ENCODE data around the gene VPS25.
A peak's percentile ranks its signal among the peaks of the same experiment; 100 is the strongest.

Gene VPS25

DNA sequence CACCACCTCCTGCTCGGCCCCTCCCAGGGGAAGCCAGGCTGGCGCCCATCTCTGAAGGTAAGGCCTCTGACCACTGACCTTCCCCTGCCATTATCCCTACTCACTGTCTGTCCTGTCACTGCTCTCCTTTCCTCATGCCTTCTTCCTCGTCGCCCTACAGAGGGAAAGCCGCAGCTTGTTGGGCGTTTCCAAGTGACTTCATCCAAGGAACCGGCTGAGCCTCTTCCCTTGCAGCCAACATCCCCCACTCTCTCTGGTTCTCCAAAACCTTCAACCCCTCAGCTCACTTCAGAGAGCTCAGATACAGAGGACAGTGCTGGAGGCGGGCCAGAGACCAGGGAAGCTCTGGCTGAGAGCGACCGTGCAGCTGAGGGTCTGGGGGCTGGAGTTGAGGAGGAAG, 22.2 kb downstream of the VPS25 start:
- DNase-seq (ENCODE audit: low spot score) = no peak

DNA sequence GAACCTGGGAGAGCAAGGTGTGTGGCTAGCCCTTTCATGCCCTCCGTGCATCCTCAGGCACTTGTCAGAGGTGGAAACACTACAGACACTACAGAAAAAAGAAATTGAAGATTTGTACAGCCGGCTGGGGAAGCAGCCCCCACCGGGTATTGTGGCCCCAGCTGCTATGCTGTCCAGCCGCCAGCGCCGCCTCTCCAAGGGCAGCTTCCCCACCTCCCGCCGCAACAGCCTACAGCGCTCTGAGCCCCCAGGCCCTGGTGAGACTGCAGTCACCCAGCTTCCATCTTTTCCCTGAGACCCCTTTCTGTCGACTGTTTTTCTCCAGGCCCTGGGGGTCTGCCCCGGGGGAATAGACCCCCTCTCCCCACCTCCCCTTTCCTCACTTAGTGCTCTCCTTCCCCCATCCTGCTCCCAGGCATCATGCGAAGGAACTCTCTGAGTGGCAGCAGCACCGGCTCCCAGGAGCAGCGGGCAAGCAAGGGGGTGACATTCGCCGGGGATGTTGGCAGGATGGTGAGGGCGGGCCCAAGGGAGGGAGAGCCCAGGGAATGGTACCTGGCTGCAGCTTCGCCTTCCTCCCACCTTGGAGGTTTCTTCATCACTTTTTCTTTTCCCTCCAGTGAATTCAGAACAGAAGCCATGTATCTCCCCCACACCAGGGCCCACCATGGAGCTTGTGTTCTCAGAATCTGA, 23.0 kb downstream of the VPS25 start:
- DNase-seq (ENCODE audit: low spot score) = no peak

DNA sequence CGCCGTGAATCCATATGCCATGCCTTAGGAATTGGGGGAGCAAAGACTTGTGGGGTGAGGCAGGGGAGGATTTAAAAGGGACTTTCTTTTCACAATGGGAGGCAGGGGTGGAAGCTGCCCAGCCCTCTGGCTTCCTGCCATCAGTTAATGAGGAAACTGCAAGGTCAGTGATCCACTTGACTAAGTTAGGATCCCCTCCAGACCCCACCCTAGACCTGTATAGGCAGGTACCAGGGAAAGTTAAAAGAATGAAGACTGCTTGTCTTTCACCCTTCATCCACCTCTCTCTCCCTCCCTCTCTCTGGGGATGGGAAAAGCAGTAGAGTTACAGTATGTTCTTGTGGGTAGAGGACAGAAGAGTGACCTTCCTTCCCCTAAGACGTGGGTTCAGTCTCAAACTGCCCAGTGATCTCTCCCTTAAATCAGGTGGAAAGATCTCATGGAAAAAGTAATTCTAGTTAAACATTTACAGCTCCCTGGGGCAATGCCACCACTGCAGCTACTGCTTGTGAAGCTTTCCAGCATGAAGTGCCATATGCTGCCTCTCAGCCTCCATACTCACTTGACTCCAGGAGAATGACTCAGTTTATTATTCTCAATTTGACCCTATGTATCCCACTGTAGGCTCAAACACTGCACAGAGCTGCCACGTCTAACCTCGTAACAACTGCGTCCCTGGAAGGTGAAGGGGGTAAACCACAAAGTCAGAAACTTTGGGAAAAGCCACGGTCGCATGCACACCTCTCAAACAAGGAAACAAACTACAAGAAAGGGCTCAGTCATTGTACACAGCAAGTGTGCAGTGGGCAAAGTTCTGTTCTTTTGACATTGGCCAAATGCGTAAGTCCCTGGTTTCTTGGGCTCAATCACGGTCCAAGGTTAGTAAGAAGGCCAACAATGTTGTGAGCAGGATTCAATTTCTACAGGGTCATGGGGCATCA, 24.1 kb downstream of the VPS25 start:
- no peak for DNase-seq (ENCODE audit: low spot score)

DNA sequence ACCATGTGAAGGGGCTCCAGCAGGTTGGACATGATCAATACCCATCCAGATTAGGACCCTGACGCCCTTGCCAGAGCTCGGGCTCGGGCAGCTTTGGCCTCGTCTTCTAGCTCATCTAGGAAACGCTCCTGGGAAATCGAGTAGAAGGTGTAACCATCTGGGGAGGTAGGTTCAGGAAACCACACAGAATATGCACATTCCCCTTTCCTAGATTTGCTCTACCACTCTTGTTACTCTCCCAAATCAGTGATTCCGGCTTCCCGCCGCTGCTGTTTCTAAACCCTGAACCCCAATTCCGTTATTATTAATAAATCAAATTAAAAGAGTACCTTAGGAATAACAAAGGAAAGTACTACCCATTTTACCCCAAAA, 24.7 kb downstream of the VPS25 start:
- DNase-seq (ENCODE audit: low spot score) = no peak

DNA sequence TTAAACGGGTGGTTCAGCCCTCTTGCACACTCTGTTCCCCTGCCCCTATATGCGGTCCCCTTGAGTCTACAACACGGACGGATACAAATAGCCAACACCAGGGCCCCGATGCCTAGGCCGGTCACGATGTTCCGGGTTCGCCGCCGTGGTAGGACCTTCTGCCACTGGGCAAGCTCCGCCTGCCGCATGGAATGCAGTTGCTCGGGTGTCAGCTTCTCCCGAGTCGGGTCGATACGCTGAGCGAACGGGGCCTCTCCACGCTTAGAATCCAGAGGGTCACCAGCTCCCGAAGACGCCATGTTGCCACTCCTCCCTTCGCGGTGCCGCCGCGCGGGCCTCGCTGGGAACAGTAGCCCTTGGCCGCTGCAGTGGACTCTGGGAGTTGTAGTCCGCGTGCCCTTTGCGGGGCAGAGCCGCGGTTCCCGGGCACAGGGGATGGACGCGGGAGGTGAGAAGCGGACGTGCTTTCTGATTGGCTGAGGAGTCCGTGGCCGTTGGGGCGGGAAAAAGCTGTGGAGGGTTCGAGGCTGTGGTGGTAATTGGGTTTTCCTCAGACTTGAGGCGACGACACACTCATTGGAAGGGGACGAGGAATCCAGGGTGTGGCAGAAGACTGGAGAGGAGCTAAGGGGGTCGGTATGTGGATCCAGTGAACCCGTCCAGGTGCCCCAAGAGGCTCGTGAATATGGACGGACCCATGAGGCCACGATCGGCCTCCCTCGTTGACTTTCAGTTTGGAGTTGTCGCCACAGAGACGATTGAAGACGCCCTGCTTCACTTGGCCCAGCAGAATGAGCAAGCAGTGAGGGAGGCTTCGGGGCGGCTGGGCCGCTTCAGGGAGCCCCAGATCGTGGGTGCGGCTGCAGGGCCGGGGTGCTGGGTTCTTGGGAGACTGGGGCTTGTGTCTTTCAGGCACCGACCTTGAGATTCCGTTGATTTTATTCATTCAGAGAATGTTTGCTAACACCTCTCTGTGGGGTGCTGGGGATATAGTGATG, 25.4 kb downstream of the VPS25 start, which contains the start of the genes CNTD1 and COA3:
TSS of gene CNTD1 (plus strand) at position 479 of the 998 bp plus-strand sequence. CDS start at position 686, 207 bp downstream.
TSS of gene COA3 (minus strand) at position 322 of the 998 bp plus-strand sequence. CDS start at position 299, 23 bp downstream.
- DNase-seq (ENCODE audit: low spot score) = peak; percentile 87

DNA sequence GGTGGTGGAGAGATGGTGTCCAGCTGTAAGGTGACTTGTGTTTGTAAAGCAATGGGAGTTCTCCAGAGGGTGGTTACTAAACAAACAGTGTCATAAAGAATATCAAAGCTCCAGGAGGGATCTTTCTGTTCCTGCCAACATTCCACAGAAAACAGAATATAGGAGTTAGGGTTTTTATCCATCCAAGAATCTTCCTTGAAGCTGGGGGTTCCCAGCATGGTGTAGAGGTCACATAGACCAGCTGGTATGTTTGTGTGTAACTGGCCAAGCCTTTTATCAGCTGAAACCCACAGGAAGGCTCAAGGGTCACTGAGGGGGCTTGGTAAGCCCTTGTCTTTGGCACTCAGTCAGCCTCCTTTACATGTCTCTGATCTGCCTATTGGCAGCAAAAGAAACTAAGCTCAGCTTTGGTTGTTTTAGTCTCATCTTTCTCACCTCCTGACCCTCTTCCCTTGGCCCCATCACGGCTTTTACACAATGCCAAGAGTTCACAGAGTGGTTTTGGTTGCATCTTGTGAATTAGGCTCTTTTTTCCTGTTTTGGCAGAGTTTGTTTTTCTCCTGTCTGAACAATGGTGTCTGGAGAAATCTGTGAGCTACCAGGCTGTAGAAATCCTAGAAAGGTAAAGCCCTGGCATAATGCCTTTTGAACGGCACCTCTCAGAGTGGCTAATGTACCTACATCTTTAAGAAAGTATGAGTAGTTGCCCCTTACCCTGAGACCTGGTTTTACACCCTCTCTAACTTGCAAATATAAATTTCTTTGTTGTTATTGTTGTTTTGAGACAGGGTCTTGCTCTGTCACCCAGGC, 30.0 kb downstream of the VPS25 start:
- DNase-seq (ENCODE audit: low spot score) = no peak

DNA sequence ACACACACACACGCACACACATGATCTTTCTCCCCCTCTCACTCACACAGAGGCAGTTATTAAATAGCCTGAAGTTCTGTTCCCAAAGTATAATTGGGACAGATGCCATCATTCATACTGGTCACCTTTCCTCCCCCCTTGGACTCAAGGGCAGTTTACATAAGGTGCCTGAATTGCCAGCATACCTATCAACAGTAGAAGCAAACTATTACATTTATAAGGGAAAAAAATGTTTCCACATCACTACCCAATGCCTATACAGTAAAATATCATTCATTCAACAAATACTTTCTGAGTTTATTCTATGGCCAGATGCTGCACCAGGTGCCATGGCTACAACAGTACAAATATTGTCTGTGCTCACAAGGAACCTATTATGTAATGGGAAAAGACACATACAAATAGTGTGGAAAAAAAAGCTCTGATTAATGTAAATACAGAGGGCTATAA, 31.7 kb downstream of the VPS25 start:
- DNase-seq (ENCODE audit: low spot score) = no peak

DNA sequence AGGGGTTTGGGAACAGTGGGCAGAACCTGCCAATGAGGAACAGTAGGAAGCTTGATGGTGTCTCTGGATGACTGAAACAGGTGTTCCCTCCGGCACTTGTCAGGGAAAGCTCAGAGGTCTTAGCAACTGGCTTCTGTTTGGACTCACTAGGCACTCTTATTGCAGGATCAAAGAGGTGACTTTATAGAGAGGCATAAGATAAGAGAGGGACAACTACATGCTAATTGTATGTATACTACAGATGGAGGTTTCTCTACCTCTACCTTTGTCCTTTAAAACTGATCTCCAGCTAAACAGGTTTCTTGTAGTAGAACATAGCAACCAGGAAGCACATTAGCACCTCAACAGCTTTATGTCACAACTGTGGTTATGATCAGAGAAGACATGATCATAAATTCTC, 33.0 kb downstream of the VPS25 start:
- no peak for DNase-seq (ENCODE audit: low spot score)

DNA sequence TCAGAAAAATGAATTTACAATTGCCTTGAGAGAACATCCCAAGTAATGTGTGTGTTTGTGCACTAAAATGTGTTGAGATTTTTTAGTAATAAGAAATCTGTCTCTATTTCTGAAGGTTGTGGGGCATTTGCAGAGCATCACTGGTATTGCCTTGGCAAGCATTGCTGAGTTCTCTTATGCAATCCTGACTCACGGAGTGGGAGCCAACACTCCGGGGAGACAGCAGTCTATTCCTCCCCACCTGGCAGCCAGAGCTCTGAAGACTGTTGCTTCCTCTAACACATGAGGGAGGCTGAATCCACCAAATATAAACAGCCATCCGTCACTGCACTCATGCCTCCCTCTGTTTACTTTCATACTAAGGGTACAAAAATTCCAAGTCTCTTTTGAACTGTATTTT, 36.0 kb downstream of the VPS25 start:
- DNase-seq (ENCODE audit: low spot score) = no peak

DNA sequence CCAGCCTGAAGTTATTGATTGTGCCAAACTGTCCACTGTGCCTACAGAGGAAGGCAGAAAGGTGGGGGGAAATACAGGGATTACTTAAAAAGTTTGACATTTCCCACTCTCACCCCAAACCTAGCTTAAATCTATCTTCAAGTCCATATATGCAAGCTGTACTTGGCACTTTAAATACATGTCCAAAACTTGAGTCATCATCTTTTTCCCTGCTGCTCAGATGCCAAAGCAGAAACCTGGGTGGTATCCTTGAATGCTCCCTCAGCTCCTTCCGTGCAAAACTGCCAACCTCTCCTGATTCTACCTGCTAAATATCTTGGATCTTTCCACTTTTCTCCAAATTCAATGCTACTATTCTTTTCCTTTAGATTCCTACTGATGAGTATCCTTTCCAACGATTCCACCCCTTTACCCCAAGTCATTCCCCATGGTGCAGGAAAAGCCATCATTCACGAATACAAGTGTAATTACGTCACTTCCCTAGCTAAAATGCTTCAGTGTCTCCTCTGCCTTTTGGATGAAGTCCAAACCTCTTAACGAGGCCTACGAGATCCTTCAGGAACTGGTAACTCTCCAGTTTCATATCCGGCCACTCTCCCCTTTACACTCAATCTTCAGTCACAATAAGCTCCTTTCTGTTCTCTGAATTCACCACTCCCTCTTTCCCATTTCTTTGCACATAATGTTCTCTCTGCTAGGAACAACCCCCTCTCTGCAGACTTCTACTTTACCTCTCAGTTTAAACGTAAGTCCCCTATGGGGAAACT, 41.6 kb downstream of the VPS25 start:
- no peak for DNase-seq (ENCODE audit: low spot score)

DNA sequence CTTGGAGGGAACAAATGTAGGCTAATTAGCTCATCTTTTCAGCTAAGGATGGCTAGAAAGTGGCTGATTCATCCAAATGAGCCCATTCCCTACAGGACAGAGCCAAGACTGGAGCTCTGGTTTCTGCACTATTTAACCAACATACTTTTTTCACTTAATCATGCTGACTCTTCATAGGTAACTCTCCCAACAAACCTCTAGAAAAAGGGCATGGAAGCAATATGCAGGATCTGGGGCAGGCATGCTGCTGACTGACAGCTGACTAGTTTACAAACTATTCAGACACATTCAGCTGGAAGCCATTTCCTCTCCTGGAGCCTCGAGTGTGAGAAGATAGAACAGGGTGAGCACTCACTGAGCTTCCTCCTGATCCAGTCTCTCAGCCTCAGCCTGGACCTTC, 44.6 kb downstream of the VPS25 start:
- DNase-seq (ENCODE audit: low spot score) = no peak

DNA sequence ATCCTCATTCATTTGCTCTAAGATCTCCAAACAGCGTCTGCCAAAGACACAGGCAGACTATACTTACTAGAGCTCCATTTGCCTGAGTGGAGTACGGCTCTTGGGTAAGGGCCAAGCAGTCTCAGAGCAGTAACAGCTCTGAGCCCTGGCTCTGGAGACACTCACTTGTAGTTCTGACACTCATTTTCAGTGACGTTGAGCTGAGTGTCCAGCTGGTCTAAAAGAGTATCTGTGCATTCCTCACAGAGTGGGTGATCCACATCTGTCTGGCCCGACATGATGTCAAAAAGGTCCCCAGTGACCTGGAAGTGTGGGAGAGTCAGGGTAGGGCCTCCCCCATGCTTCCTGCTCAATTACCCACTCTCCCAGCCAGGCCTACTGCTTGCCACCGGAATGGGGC, 45.1 kb downstream of the VPS25 start:
- DNase-seq (ENCODE audit: low spot score) = no peak

DNA sequence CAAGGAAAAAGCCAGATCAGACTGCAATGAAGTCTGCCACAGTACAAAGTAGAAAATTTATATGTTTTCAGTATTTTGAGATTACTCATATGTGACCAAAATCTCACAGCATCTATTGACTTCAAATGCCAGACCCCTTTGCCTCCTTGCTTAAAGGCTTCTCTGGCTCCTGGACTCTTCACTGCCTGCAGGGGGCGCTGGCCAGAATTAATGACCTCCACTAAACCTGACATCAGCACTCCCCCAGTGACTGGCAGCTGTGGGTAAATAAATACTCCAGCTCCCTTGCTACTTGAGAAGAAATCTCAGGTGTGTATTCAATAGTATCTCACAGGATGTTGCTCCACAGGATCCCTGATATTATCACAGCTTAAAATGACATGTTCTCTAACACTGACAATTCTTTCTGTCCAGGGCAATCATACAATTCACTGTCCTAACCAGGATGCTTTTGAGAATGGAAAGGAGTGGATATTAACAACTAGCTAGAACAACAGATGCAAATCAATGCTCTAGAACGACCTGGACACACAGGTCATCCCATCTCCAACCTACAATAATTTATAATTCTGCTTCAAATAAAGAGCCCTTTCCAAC, 46.8 kb downstream of the VPS25 start:
- peak; percentile 70 for DNase-seq (ENCODE audit: low spot score)

DNA sequence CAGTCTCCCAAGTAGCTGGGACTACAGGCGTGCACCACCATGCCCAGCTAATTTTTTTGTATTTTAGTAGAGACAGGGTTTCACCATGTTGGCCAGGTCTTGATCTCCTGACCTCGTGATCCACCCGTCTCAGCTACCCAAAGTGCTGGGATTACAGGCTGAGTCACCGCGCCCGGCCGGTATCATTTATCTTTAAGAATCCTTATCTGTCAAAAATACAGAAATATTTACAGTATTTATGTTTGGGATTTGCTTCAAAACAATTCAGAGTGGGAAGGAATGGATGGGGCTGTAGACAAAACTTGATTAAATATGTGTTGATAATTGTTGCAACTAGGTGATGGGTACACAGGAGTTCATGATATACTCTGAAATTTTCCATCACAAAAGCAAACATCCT, 47.9 kb downstream of the VPS25 start:
- DNase-seq (ENCODE audit: low spot score) = no peak

DNA sequence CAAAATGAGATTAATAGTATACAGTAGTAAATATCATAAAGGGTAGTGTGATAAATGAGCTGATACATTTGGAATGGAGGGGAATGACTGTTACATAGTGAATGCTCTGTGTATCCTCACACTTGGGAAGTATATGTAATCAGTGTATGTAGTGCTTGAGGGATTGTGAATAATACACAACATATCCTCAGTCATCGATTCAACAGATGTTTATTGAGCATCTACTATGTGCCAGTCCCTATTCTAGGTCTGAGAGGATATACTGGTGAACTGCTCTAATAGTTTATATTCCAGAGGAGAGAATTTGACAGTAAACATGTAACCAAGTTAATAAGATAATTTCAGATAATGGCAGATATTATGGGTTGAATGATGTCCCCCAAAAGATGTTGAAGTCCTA, 54.2 kb downstream of the VPS25 start:
- no peak for DNase-seq (ENCODE audit: low spot score)

Data from activated CD4-positive, alpha-beta T cell treated with anti-CD3 and anti-CD28 coated beads, Interleukin-2, Interleukin-4, amounts not matched to agents 100 ng/mL and 50 ng/mL, durations not matched to agents 16 hours and 8 hours (primary cell).